Measurements from ENCODE around the gene CLSTN1. TPM values are rescaled to one million over a fixed set of nuclear protein-coding genes. Genes with fewer than 3 reads are reported as not detected.

Gene CLSTN1
- total and polyA plus RNA-seq, 10 of the 15 experiments (the other 5 are each of a cell fraction or from before 2014, with no cell fraction given) = 2.7 to 64.4 (median 23.2) TPM

DNA sequence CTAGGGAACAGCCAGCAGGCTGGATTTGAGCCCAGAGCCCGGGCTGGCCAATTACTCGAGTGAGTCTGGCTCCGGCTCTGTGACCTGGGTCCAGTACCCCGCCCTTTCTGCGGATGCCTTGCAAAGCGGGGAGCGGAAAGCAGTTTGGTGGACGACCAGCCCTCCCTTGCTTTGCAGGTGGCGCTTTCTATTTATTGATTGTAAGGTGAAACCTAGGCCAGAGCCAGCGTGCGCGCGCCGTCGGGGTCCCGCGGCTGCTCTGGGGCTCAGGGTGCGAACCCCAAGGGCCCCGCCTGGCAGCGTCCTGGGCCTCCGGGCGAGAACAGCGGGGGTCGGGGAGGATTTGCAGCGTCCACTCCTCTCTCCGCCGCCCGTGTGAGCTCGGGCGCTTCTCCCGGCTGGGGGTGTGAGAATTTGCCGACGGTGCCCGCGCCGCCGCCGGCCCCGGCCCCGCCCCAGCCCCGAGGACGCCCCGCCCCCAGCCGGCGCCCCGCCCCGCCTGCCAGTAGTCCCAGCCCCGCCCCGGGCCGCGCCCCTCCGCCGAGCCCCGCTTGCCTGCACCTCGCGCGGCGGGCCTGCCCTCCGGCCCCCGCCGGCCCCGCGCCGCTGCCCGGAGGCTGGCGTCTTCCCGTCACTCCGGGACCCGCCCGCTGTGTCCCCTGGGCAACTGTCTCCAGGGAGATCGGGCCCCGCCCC is 134.6 kb downstream of the CLSTN1 start (continued):
- TF ChIP-seq, protein P1, sequence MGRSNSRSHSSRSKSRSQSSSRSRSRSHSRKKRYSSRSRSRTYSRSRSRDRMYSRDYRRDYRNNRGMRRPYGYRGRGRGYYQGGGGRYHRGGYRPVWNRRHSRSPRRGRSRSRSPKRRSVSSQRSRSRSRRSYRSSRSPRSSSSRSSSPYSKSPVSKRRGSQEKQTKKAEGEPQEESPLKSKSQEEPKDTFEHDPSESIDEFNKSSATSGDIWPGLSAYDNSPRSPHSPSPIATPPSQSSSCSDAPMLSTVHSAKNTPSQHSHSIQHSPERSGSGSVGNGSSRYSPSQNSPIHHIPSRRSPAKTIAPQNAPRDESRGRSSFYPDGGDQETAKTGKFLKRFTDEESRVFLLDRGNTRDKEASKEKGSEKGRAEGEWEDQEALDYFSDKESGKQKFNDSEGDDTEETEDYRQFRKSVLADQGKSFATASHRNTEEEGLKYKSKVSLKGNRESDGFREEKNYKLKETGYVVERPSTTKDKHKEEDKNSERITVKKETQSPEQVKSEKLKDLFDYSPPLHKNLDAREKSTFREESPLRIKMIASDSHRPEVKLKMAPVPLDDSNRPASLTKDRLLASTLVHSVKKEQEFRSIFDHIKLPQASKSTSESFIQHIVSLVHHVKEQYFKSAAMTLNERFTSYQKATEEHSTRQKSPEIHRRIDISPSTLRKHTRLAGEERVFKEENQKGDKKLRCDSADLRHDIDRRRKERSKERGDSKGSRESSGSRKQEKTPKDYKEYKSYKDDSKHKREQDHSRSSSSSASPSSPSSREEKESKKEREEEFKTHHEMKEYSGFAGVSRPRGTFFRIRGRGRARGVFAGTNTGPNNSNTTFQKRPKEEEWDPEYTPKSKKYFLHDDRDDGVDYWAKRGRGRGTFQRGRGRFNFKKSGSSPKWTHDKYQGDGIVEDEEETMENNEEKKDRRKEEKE (IDR thresholded peaks at IDR 0.05) = no peak
- TF ChIP-seq ZNF384 (IDR thresholded peaks at IDR 0.05; ENCODE audit: borderline replicate concordance, low read depth, low read length) (no peak), YY1 (IDR thresholded peaks at IDR 0.05; ENCODE audit: low read depth, low read length) (0 out of 2 replicates have a peak, but pooled peaks have one; percentile 36), DPF2 (IDR thresholded peaks at IDR 0.05) (peak; percentile 68), CBX3 (IDR thresholded peaks at IDR 0.05; ENCODE audit: borderline replicate concordance, low read depth) (no peak), JUNB (IDR thresholded peaks at IDR 0.05) (peak; percentile 90), IKZF1 (conservative IDR thresholded peaks at IDR 0.05) (peak; percentile 56; the same call in 1 of the 2 replicates), JUND (IDR thresholded peaks at IDR 0.05; ENCODE audit: low read depth, low read length) (no peak), BMI1 (IDR thresholded peaks at IDR 0.05; ENCODE audit: borderline replicate concordance) (0 out of 2 replicates have a peak, but pooled peaks have one; percentile 14), EZH2 (IDR thresholded peaks at IDR 0.05; ENCODE audit: borderline replicate concordance, control insufficient read depth, low read depth, low read length) (no peak), CHD4 (IDR thresholded peaks at IDR 0.05) (no peak), POLR2A (IDR thresholded peaks at IDR 0.05; ENCODE audit: low read depth, low read length) (peak; percentile 45; the same call in 1 of the 2 replicates), LARP7 (IDR thresholded peaks at IDR 0.05) (peak; percentile 47; the same call in 1 of the 2 replicates), MAX (IDR thresholded peaks at IDR 0.05; ENCODE audit: low read depth, low read length) (no peak; the same call in 1 of the 2 replicates), PAX5 (IDR thresholded peaks at IDR 0.05; ENCODE audit: borderline replicate concordance, low read depth, low read length) (no peak), GATAD2B (conservative IDR thresholded peaks at IDR 0.05; ENCODE audit: low read depth) (no peak), POLR2AphosphoS5 (IDR thresholded peaks at IDR 0.05; ENCODE audit: low read length) (no peak), ZNF622 (IDR thresholded peaks at IDR 0.05) (no peak)
- TF ChIP-seq, protein P2, sequence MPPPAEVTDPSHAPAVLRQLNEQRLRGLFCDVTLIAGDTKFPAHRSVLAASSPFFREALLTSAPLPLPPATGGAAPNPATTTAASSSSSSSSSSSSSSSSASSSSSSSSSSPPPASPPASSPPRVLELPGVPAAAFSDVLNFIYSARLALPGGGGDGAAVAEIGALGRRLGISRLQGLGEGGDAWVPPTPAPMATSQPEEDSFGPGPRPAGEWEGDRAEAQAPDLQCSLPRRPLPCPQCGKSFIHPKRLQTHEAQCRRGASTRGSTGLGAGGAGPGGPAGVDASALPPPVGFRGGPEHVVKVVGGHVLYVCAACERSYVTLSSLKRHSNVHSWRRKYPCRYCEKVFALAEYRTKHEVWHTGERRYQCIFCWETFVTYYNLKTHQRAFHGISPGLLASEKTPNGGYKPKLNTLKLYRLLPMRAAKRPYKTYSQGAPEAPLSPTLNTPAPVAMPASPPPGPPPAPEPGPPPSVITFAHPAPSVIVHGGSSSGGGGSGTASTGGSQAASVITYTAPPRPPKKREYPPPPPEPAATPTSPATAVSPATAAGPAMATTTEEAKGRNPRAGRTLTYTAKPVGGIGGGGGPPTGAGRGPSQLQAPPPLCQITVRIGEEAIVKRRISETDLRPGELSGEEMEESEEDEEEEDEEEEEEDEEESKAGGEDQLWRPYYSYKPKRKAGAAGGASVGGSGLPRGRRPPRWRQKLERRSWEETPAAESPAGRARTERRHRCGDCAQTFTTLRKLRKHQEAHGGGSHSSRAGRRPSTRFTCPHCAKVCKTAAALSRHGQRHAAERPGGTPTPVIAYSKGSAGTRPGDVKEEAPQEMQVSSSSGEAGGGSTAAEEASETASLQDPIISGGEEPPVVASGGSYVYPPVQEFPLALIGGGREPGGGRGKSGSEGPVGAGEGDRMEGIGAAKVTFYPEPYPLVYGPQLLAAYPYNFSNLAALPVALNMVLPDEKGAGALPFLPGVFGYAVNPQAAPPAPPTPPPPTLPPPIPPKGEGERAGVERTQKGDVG (CRISPR knock-in tag; IDR thresholded peaks at IDR 0.05) = no peak
- TF ChIP-seq, protein P3, sequence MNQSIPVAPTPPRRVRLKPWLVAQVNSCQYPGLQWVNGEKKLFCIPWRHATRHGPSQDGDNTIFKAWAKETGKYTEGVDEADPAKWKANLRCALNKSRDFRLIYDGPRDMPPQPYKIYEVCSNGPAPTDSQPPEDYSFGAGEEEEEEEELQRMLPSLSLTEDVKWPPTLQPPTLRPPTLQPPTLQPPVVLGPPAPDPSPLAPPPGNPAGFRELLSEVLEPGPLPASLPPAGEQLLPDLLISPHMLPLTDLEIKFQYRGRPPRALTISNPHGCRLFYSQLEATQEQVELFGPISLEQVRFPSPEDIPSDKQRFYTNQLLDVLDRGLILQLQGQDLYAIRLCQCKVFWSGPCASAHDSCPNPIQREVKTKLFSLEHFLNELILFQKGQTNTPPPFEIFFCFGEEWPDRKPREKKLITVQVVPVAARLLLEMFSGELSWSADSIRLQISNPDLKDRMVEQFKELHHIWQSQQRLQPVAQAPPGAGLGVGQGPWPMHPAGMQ (IDR thresholded peaks at IDR 0.05; ENCODE audit: borderline replicate concordance) = no peak
